HEK293 (cell line): ENCODE data around the gene DCST2.
"Not testable (repeated sequence)": the region's sequence is repeated elsewhere in the genome, so short reads cannot be mapped to it uniquely, and the experiment has no call there.

Experiments
- CTCF ChIA-PET: fragments of 350-600 bp; formaldehyde crosslinking; extraction: SDS; loops from one replicate; lab custom pipeline; 2021; ENCODE audit warnings: antibody characterized with exemption; lab: Yijun Ruan, JAX
- POLR2A ChIA-PET: fragments of 300-600 bp; formaldehyde crosslinking; extraction: SDS; loops from one replicate; lab custom pipeline; 2020; ENCODE audit warnings: antibody characterized with exemption, inconsistent platforms; lab: Yijun Ruan, JAX
- H3K27ac ChIP-seq: fragments of 200-500 bp; sonication (Bioruptor generic); 2 replicates; pipeline ENCODE4 v1.5.1; 2014; ENCODE audit warnings: low read depth, low read length, control low read depth, inconsistent platforms; ENCODE audit errors: extremely low read depth
- H3K36me3 ChIP-seq, 2 experiments: fragments of 200-500 bp in 1 of 2; sonication (Bioruptor generic) in 1 of 2; 1 replicate in 1 of 2; 2 replicates in 1 of 2; pipeline ENCODE4 v1.5.1; 2014 to 2017; ENCODE audit warnings: inconsistent platforms in 2 of 2, low read length in 2 of 2; ENCODE audit not compliant: control insufficient read depth in 2 of 2, insufficient read depth in 1 of 2
- H3K4me1 ChIP-seq: fragments of 200-500 bp; sonication (Bioruptor generic); 2 replicates; pipeline ENCODE4 v1.5.1; 2014; ENCODE audit warnings: mild to moderate bottlenecking, low read length, inconsistent platforms; ENCODE audit not compliant: control insufficient read depth, insufficient read depth
- H3K4me3 ChIP-seq: 2 replicates; pipeline ENCODE4 v1.5.1; 2011; ENCODE audit warnings: low read depth, mild to moderate bottlenecking, control low read depth, low read length, moderate library complexity
- H3K9me3 ChIP-seq: fragments of 200-500 bp; sonication (Bioruptor generic); 2 replicates; pipeline ENCODE4 v1.5.1; 2014; ENCODE audit warnings: low read depth, low read length, inconsistent platforms; ENCODE audit not compliant: control insufficient read depth, insufficient read depth
- ATF2 ChIP-seq: fragments of 450-650 bp; formaldehyde crosslinking; IDR thresholded peaks from 2 replicates; pipeline ENCODE4 v1.5.1; 2016; ENCODE audit warnings: missing biosample characterization, missing genetic modification characterization, low read depth
- KLF16 ChIP-seq: fragments of 450-650 bp; formaldehyde crosslinking; IDR thresholded peaks from 2 replicates; pipeline ENCODE4 v1.5.1; 2017; ENCODE audit warnings: missing biosample characterization, missing genetic modification characterization
- PRDM10 ChIP-seq: fragments of 450-650 bp; formaldehyde crosslinking; IDR thresholded peaks from 2 replicates; pipeline ENCODE4 v1.5.1; 2016; ENCODE audit warnings: missing biosample characterization, missing genetic modification characterization
- SP3 ChIP-seq: fragments of 450-650 bp; formaldehyde crosslinking; IDR thresholded peaks from 2 replicates; pipeline ENCODE4 v1.5.1; 2016; ENCODE audit warnings: missing biosample characterization, missing genetic modification characterization
- ZBTB7A ChIP-seq: fragments of 450-650 bp; formaldehyde crosslinking; IDR thresholded peaks from 2 replicates; pipeline ENCODE4 v1.5.1; 2016; ENCODE audit warnings: low read depth, missing biosample characterization, missing genetic modification characterization
- ZNF121 ChIP-seq: fragments of 450-650 bp; formaldehyde crosslinking; IDR thresholded peaks from 2 replicates; pipeline ENCODE4 v1.5.1; 2016; ENCODE audit warnings: missing biosample characterization, missing genetic modification characterization
- ZNF302 ChIP-seq: fragments of 450-650 bp; formaldehyde crosslinking; IDR thresholded peaks from 2 replicates; pipeline ENCODE4 v1.5.1; 2016; ENCODE audit warnings: missing biosample characterization, missing genetic modification characterization, low read depth
- ZNF510 ChIP-seq: fragments of 450-650 bp; formaldehyde crosslinking; IDR thresholded peaks from 2 replicates; pipeline ENCODE4 v1.5.1; 2018; ENCODE audit warnings: mild to moderate bottlenecking, missing genetic modification characterization, missing biosample characterization; ENCODE audit not compliant: insufficient replicate concordance
- ZNF747 ChIP-seq: fragments of 450-650 bp; formaldehyde crosslinking; IDR thresholded peaks from 2 replicates; pipeline ENCODE4 v1.5.1; 2016; ENCODE audit warnings: missing biosample characterization, missing genetic modification characterization
- ZSCAN23 ChIP-seq: fragments of 450-650 bp; formaldehyde crosslinking; IDR thresholded peaks from 2 replicates; pipeline ENCODE4 v1.5.1; 2016; ENCODE audit warnings: missing biosample characterization, missing genetic modification characterization
- ZSCAN30 ChIP-seq: fragments of 450-650 bp; IDR thresholded peaks from 2 replicates; pipeline ENCODE4 v1.5.1; 2018; ENCODE audit warnings: missing biosample characterization, mild to moderate bottlenecking, missing genetic modification characterization, moderate library complexity
- TF ChIP-seq, protein P1 (sequence below): fragments of 450-650 bp; formaldehyde crosslinking; IDR thresholded peaks from 2 replicates; pipeline ENCODE4 v1.5.1; 2016; ENCODE audit warnings: missing biosample characterization, missing genetic modification characterization
- TF ChIP-seq, protein P2 (sequence below): fragments of 450-650 bp; formaldehyde crosslinking; IDR thresholded peaks from 2 replicates; pipeline ENCODE4 v1.5.0; 2017; ENCODE audit warnings: missing biosample characterization, missing genetic modification characterization, borderline replicate concordance

The DCST2 gene

DNA sequence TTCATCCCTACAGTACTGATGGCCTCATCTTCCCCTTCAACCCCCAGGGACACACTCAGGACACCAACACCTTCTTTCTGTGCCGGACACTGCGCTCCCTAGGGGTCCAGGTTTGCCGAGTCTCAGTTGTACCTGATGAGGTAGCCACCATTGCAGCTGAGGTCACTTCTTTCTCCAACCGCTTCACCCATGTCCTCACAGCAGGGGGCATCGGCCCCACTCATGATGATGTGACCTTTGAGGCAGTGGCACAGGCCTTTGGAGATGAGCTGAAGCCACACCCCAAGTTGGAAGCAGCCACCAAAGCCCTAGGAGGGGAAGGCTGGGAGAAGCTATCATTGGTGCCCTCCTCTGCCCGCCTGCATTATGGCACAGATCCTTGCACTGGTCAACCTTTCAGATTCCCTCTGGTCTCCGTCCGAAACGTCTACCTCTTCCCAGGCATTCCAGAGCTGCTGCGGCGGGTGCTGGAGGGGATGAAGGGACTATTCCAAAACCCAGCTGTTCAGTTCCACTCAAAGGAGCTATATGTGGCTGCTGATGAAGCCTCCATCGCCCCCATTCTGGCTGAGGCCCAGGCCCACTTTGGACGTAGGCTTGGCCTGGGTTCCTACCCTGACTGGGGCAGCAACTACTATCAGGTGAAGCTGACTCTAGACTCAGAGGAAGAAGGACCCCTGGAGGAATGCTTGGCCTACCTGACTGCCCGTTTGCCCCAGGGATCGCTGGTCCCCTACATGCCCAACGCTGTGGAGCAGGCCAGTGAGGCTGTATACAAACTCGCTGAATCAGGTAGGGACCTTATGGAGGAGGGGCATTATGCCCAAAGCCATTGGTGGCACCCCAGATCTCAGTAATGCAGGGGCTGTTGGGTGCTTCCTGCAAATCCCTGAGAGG, 45.3 kb downstream of the DCST2 start:
- CTCF ChIA-PET, result interaction anchor here (0.6 to 2.6 kb wide), 8 partner anchors 8 to 657 kb away, joined by 3 to 15 read pairs (median 4); partner anchors contain the start of gene PBXIP1
- Histone ChIP-seq H3K36me3 (peaks cover 7 to 53% of the 10 kb centered on the region in 2 experiments; a peak in 2 of 3 replicates), H3K9me3 (no peaks in the 10 kb centered on the region), H3K4me1 (no peaks in the 10 kb centered on the region), H3K4me3 (no peak overlapping the region)
- POLR2A ChIA-PET, result interaction anchor here (0.9 to 1.3 kb wide), 5 partner anchors 11 to 32 kb away, joined by 3 to 5 read pairs (median 3); partner anchors contain the start of genes PBXIP1 and SHC1
- TF ChIP-seq PRDM10 (peak; percentile 42; the same call in 1 of the 2 replicates), KLF16 (tag by site-specific recombination) (no peak), ZSCAN30 (no peak), ZNF747 (tag by site-specific recombination) (no peak)
- TF ChIP-seq, protein P1, sequence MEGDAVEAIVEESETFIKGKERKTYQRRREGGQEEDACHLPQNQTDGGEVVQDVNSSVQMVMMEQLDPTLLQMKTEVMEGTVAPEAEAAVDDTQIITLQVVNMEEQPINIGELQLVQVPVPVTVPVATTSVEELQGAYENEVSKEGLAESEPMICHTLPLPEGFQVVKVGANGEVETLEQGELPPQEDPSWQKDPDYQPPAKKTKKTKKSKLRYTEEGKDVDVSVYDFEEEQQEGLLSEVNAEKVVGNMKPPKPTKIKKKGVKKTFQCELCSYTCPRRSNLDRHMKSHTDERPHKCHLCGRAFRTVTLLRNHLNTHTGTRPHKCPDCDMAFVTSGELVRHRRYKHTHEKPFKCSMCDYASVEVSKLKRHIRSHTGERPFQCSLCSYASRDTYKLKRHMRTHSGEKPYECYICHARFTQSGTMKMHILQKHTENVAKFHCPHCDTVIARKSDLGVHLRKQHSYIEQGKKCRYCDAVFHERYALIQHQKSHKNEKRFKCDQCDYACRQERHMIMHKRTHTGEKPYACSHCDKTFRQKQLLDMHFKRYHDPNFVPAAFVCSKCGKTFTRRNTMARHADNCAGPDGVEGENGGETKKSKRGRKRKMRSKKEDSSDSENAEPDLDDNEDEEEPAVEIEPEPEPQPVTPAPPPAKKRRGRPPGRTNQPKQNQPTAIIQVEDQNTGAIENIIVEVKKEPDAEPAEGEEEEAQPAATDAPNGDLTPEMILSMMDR (tag by site-specific recombination), result 0 out of 2 replicates have a peak, but pooled peaks have one; percentile 22
- TF ChIP-seq, all 188 proteins: peak for 2
- H3K27ac ChIP-seq, result no peak overlapping the region

DNA sequence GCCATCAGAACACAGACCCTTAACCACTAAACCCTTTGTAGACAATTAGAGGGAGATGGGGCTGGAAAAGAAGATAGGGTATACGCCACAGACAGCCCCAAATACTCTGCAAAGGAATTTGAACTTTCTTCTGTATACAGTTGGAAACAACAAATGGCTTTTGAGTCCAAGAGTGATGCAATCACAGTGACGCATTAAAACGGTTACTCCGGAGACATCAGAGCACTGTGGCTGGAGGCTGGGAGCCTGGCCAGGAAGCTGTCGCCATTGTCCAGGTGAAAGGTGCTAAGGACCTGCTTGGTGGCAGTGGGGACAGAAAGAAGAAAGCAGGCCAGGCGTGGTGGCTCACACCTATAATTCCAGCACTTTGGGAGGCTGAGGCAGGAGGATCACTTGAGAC, 46.3 kb downstream of the DCST2 start:
- CTCF ChIA-PET, result interaction anchor here (0.6 to 2.6 kb wide), 6 partner anchors 9 to 656 kb away, joined by 3 to 15 read pairs (median 4); partner anchors contain the start of gene PBXIP1
- Histone ChIP-seq H3K9me3 (no peaks in the 10 kb centered on the region), H3K36me3 (peaks cover 7 to 47% of the 10 kb centered on the region in 2 experiments; a peak in 2 of 3 replicates), H3K4me3 (no peak overlapping the region)
- TF ChIP-seq ZNF121 (peak; percentile 76; the same call in 1 of the 2 replicates), ATF2 (no peak), ZNF510 (tag by site-specific recombination) (no peak), ZNF302 (tag by site-specific recombination) (no peak), SP3 (no peak), ZSCAN23 (no peak), ZBTB7A (tag by site-specific recombination) (no peak)
- TF ChIP-seq, protein P2, sequence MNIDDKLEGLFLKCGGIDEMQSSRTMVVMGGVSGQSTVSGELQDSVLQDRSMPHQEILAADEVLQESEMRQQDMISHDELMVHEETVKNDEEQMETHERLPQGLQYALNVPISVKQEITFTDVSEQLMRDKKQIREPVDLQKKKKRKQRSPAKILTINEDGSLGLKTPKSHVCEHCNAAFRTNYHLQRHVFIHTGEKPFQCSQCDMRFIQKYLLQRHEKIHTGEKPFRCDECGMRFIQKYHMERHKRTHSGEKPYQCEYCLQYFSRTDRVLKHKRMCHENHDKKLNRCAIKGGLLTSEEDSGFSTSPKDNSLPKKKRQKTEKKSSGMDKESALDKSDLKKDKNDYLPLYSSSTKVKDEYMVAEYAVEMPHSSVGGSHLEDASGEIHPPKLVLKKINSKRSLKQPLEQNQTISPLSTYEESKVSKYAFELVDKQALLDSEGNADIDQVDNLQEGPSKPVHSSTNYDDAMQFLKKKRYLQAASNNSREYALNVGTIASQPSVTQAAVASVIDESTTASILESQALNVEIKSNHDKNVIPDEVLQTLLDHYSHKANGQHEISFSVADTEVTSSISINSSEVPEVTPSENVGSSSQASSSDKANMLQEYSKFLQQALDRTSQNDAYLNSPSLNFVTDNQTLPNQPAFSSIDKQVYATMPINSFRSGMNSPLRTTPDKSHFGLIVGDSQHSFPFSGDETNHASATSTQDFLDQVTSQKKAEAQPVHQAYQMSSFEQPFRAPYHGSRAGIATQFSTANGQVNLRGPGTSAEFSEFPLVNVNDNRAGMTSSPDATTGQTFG (tag by site-specific recombination), result no peak
- TF ChIP-seq, all 188 proteins: peak for 1
- POLR2A ChIA-PET, result interaction anchor here (0.7 to 1.3 kb wide), 3 partner anchors 14 to 17 kb away, joined by 3 to 5 read pairs (median 3); partner anchors contain the start of gene SHC1
- no peaks in the 10 kb centered on the region for H3K4me1 ChIP-seq
- no peak overlapping the region for H3K27ac ChIP-seq

DNA sequence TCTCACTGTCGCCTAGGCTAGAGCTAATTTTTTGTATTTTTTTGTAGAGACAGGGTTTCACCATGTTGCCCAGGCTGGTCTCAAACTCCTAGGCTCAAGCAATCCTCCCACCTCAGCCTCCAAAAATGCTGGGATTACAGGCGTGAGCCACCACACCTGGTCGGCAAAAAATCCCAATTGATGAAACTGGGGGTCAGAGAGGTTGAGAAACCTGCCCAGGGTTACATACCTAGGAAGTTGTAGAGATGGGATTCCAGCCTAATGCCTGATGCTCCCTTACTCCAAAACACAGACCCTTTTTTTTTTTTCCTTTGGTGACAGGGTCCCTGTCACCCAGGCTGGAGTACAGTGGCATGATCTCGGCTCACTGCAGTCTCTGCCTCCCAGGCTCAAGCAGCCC, 46.8 kb downstream of the DCST2 start:
- not testable (repeated sequence) for H3K4me1 ChIP-seq, H3K27ac ChIP-seq, H3K9me3 ChIP-seq, H3K4me3 ChIP-seq
- peaks cover 7 to 47% of the 10 kb centered on the region in 2 experiments; a peak in 2 of 3 replicates for H3K36me3 ChIP-seq
- ChIA-PET CTCF (interaction anchor here (1.4 to 2.6 kb wide), 3 partner anchors 12 to 31 kb away, joined by 3 to 15 read pairs (median 5); partner anchors contain the start of gene PBXIP1), POLR2A (interaction anchor here (0.7 kb wide), 1 partner anchor 15 kb away, joined by 3 read pairs; no protein-coding TSS in a partner anchor)
